Suprapubic skin (tissue), 4 donors: ENCODE results near the gene CASP3. TPM values are rescaled to one million over a fixed set of nuclear protein-coding genes. Genes with fewer than 3 reads are reported as not detected.

ENCODE experiments used
- DNase-seq, 2 donors: peaks; one replicate each; pipeline ENCODE4 v3.0.0-alpha.2; 2019; ENCODE audit warnings: low spot score in 2 of 2
- H3K27ac ChIP-seq: fragments of 200-600 bp; sonication (generic); one replicate; pipeline ENCODE4 v1.5.1; 2019
- H3K27me3 ChIP-seq: fragments of 200-600 bp; sonication (generic); one replicate; pipeline ENCODE4 v1.5.1; 2019
- H3K36me3 ChIP-seq: fragments of 200-600 bp; sonication (generic); one replicate; pipeline ENCODE4 v1.5.1; 2019
- H3K4me1 ChIP-seq: fragments of 200-600 bp; sonication (generic); one replicate; pipeline ENCODE4 v1.5.1; 2019
- H3K4me3 ChIP-seq: fragments of 200-600 bp; sonication (generic); one replicate; pipeline ENCODE4 v1.5.1; 2019; ENCODE audit warnings: mild to moderate bottlenecking
- H3K9me3 ChIP-seq: fragments of 200-600 bp; sonication (generic); one replicate; pipeline ENCODE4 v1.5.1; 2019
- CTCF ChIP-seq, 2 donors: fragments of 200-600 bp in 1 of 2; fragments of 450-650 bp in 1 of 2; sonication (generic) in 1 of 2; IDR thresholded peaks; one replicate each; pipeline ENCODE4 v1.5.1; 2016 to 2019; ENCODE audit warnings: antibody characterized with exemption in 2 of 2, mild to moderate bottlenecking in 1 of 2, moderate library complexity in 1 of 2
- EP300 ChIP-seq: sonication (generic); formaldehyde crosslinking; IDR thresholded peaks from one replicate; pipeline ENCODE4 v1.6.1; 2017; ENCODE audit warnings: antibody characterized with exemption
- POLR2A ChIP-seq, 2 donors: fragments of 450-650 bp; IDR thresholded peaks; one replicate each; pipeline ENCODE4 v1.6.1; 2017; ENCODE audit warnings: antibody characterized with exemption in 2 of 2, mild to moderate bottlenecking in 2 of 2, moderate library complexity in 2 of 2
- POLR2AphosphoS5 ChIP-seq, 3 donors: sonication (generic); formaldehyde crosslinking; IDR thresholded peaks; one replicate each; pipeline ENCODE4 v1.6.1; 2017; ENCODE audit warnings: antibody characterized with exemption in 3 of 3
- WGBS: methylation state at CpG from one replicate; pipeline ENCODE4 v1.1.5; 2018; 5-methylcytosine and 5-hydroxymethylcytosine counted together
- total RNA-seq, 4 donors: library from RNA; depleted of rRNA; stranded (reverse); fragments of >200 nt; gene quantifications; one replicate each; pipeline ENCODE4 v1.1.0, GENCODE V29; 2016

CASP3 gene
- total RNA-seq, 4 donors from 2014 or later: 13.4 to 16.6 (median 15.0) TPM

GRCh38 chr4:184583738-184584502 lies 65.3 kb downstream of the CASP3 start:
- H3K27me3 ChIP-seq: no peaks in the 10 kb centered on the region
- H3K36me3 ChIP-seq: no peaks in the 10 kb centered on the region
- H3K27ac ChIP-seq: no peak overlapping the region
- no peak for DNase-seq
- TF ChIP-seq EP300 (no peak), CTCF (IDR thresholded peaks at IDR 0.05) (no peak), POLR2AphosphoS5 (IDR thresholded peaks at IDR 0.05) (no peak), POLR2A (IDR thresholded peaks at IDR 0.05) (no peak)
- WGBS: 73% methylated on average over 9 of the region's 9 CpGs
- no peaks in the 10 kb centered on the region for H3K9me3 ChIP-seq
- no peaks in the 10 kb centered on the region for H3K4me1 ChIP-seq
- H3K4me3 ChIP-seq: no peak overlapping the region

Other genes starting within 250 kb of the CASP3 start
- gene IRF2, start 174.9 kb downstream of the CASP3 start, total RNA-seq: 10 to 100 TPM; 27.9 to 38.7 (median 29.9) TPM
- gene PRIMPOL, start 291 bp upstream of the CASP3 start, total RNA-seq: 10 to 100 TPM in 3 of 4 donors, 1 to 10 TPM in 1; 6.8 to 28.9 (median 15.2) TPM
- gene CENPU, start 84.6 kb upstream of the CASP3 start, total RNA-seq: 10 to 100 TPM in 2 of 4 donors, 1 to 10 TPM in 2; 5.4 to 29.8 (median 9.4) TPM
- 100 to 1,000 TPM; 236 to 420 (median 277) TPM for gene ACSL1, start 176.5 kb upstream of the CASP3 start, total RNA-seq